HAP-1 (cell line): ENCODE results near the gene MAN1A1.

ENCODE experiments used
- DNase-seq, 2 experiments: peaks; one replicate each; pipeline ENCODE4 v3.0.0-alpha.2; 2016 to 2020; ENCODE audit warnings: low spot score in 2 of 2
- H3K27me3 ChIP-seq: fragments of 250-450 bp; sonication (Bioruptor Pico); 2 replicates; pipeline ENCODE4 v1.5.1; 2020; ENCODE audit warnings: low read depth, mild to moderate bottlenecking, moderate library complexity
- H3K36me3 ChIP-seq: fragments of 250-450 bp; sonication (Bioruptor Pico); replicated peaks from 2 replicates; pipeline ENCODE4 v1.5.1; 2020; ENCODE audit warnings: mild to moderate bottlenecking
- H3K4me1 ChIP-seq: fragments of 250-450 bp; sonication (Bioruptor Pico); 2 replicates; pipeline ENCODE4 v1.5.1; 2020; ENCODE audit warnings: mild to moderate bottlenecking
- H3K4me3 ChIP-seq: fragments of 250-450 bp; sonication (Bioruptor Pico); 2 replicates; pipeline ENCODE4 v1.5.1; 2020; ENCODE audit warnings: mild to moderate bottlenecking, moderate library complexity
- H3K9me3 ChIP-seq: fragments of 250-450 bp; sonication (Bioruptor Pico); 2 replicates; pipeline ENCODE4 v1.5.1; 2020; ENCODE audit warnings: mild to moderate bottlenecking, moderate library complexity
- in situ Hi-C: fragments of 300-500 bp; cut with MboI; formaldehyde crosslinking; loops from 3 replicates; pipeline ENCODE4 v1.14.3; 2020; ENCODE audit warnings: low sequenced_read_pairs, inconsistent platforms, mixed read lengths

The MAN1A1 gene

DNA sequence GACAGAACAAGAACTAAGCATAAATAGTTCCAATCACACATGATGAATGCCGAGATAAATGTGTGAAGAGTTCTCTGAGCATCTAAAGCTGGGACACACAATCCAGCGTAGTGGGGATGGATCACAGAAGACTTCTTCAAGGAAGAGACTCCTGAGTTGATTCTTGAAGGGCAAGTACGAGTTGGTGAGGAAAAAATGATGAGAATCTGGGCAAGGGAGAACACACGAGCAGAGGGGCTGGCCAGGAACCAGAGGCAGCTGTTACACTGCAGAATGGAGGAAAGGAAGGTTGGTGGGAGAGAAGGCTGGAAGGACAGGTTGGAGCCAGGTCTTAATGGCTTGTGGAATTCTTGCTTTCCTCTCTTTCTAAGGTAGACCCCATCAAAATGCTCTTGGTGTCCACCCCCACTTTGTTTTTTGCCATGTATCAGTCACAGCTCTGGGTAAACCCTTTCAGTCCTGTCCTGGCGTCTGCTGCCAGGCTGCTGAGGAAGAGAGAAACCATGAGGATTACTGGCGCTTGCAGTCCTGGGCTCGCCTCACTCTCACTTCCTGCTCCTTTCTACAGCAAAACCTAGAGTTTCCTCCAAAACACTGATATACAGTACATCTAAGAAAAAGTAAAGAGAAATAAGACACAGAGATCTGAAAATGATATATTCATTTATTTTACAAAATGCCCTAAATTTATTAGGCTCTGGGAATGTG, 143.5 kb downstream of the MAN1A1 start:
- Histone ChIP-seq H3K4me1 (no peaks in the 10 kb centered on the region), H3K4me3 (no peak overlapping the region), H3K9me3 (no peaks in the 10 kb centered on the region), H3K36me3 (no peaks in the 10 kb centered on the region), H3K27me3 (no peaks in the 10 kb centered on the region)
- DNase-seq = no peak
- in situ Hi-C loops = no loop called here

GRCh38 chr6:119204719-119205118, 144.8 kb downstream of the MAN1A1 start:
- Histone ChIP-seq H3K36me3 (no peaks in the 10 kb centered on the region), H3K4me3 (no peak overlapping the region), H3K9me3 (no peaks in the 10 kb centered on the region), H3K27me3 (no peaks in the 10 kb centered on the region), H3K4me1 (no peaks in the 10 kb centered on the region)
- DNase-seq = no peak
- in situ Hi-C loops = no loop called here

DNA sequence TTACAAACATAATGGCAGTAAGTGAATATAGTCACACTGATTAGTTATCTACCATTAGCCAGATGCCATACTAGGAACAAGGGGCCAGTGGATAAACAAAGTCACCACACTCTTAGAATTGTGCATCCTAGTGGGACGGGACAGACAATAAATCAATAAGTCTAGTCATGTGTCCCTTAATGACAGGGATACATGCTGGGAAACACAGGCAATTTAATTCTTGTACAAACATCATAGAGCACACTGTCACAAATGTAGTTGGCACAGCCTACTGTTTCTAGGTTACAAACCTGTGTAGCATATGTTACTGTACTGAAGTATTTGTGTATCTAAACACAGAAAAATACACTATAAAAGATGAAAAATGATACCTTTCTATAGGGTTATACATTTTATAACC, 148.1 kb downstream of the MAN1A1 start:
- no peaks in the 10 kb centered on the region for H3K4me1 ChIP-seq
- in situ Hi-C loops = no loop called here
- no peak for DNase-seq
- H3K9me3 ChIP-seq = no peaks in the 10 kb centered on the region
- H3K4me3 ChIP-seq = no peak overlapping the region
- no peaks in the 10 kb centered on the region for H3K27me3 ChIP-seq
- no peaks in the 10 kb centered on the region for H3K36me3 ChIP-seq

GRCh38 chr6:119200512-119201175, 148.9 kb downstream of the MAN1A1 start:
- DNase-seq = no peak
- H3K36me3 ChIP-seq = no peaks in the 10 kb centered on the region
- H3K4me1 ChIP-seq = no peaks in the 10 kb centered on the region
- H3K4me3 ChIP-seq = no peak overlapping the region
- no peaks in the 10 kb centered on the region for H3K9me3 ChIP-seq
- in situ Hi-C loops = no loop called here
- no peaks in the 10 kb centered on the region for H3K27me3 ChIP-seq

DNA sequence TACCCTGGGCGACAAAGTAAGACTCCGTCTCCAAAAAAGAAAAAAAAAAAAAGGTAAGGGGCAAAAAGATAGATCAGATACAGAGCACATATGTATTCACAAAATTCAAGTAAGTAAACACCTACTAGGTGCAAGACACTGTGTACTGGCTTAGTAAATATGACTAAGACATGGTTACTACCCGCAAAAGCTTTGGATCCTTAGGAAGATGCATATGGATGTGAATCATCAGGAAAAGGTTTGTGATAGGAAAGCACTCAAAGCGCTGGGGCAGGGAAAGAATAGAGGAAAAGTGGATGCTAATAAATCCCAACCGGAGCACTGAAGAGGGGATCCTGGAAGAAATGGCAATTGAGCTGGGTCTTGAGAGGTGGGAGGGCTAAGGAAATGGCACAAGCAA, 152.3 kb downstream of the MAN1A1 start:
- Histone ChIP-seq H3K4me1 (no peaks in the 10 kb centered on the region), H3K9me3 (no peaks in the 10 kb centered on the region), H3K36me3 (0 out of 2 replicates have a peak, but pooled peaks cover under 1% of the 10 kb centered on the region), H3K4me3 (no peak overlapping the region), H3K27me3 (no peaks in the 10 kb centered on the region)
- no peak for DNase-seq
- in situ Hi-C loops = no loop called here

- in situ Hi-C loops = no loop called here
- Histone ChIP-seq H3K4me3 (no peak overlapping the region), H3K4me1 (no peaks in the 10 kb centered on the region), H3K36me3 (0 out of 2 replicates have a peak, but pooled peaks cover 2% of the 10 kb centered on the region), H3K9me3 (no peaks in the 10 kb centered on the region), H3K27me3 (no peaks in the 10 kb centered on the region)
- no peak for DNase-seq
These were observed 152.8 kb downstream of the MAN1A1 start for GRCh38 chr6:119196715-119197114.

DNA sequence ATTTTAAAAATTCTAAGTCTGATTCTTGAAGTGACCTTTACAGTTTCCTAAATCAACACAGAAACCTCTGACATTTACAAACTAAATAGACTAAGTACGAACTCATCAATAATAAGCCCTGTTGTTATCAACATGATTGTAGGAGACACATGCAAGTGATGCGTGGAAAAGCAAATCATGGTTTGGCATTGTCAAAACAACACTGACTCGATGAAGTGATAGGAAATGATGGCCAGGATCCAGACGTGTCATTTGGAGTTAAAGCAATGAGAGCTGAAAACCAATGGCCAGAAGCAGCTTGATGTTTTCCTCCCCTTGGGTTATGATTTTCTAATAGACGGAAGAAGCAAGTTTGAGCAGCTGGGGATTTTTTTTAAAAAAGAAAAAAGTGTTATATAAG, 153.7 kb downstream of the MAN1A1 start:
- Histone ChIP-seq H3K4me1 (no peaks in the 10 kb centered on the region), H3K36me3 (0 out of 2 replicates have a peak, but pooled peaks cover 2% of the 10 kb centered on the region), H3K4me3 (no peak overlapping the region), H3K27me3 (no peaks in the 10 kb centered on the region), H3K9me3 (no peaks in the 10 kb centered on the region)
- in situ Hi-C loops = no loop called here
- no peak for DNase-seq

- Histone ChIP-seq H3K36me3 (0 out of 2 replicates have a peak, but pooled peaks cover 2% of the 10 kb centered on the region), H3K4me3 (no peak overlapping the region), H3K9me3 (no peaks in the 10 kb centered on the region), H3K27me3 (no peaks in the 10 kb centered on the region), H3K4me1 (no peaks in the 10 kb centered on the region)
- DNase-seq = no peak
- in situ Hi-C loops = no loop called here
These were observed 154.4 kb downstream of the MAN1A1 start for GRCh38 chr6:119195204-119195603.

GRCh38 chr6:119193707-119194106, 155.9 kb downstream of the MAN1A1 start:
- in situ Hi-C loops = no loop called here
- Histone ChIP-seq H3K36me3 (0 out of 2 replicates have a peak, but pooled peaks cover 2% of the 10 kb centered on the region), H3K9me3 (no peaks in the 10 kb centered on the region), H3K27me3 (no peaks in the 10 kb centered on the region), H3K4me3 (no peak overlapping the region), H3K4me1 (no peaks in the 10 kb centered on the region)
- no peak for DNase-seq

- Histone ChIP-seq H3K9me3 (no peaks in the 10 kb centered on the region), H3K36me3 (0 out of 2 replicates have a peak, but pooled peaks cover 2% of the 10 kb centered on the region), H3K4me3 (no peak overlapping the region), H3K4me1 (no peaks in the 10 kb centered on the region), H3K27me3 (no peaks in the 10 kb centered on the region)
- in situ Hi-C loops = no loop called here
- DNase-seq = no peak
These were observed 157.4 kb downstream of the MAN1A1 start for GRCh38 chr6:119192200-119192599.

GRCh38 chr6:119190176-119190575, 159.4 kb downstream of the MAN1A1 start:
- H3K4me1 ChIP-seq = no peaks in the 10 kb centered on the region
- in situ Hi-C loops = no loop called here
- H3K27me3 ChIP-seq = no peaks in the 10 kb centered on the region
- no peak for DNase-seq
- H3K4me3 ChIP-seq = no peak overlapping the region
- 0 out of 2 replicates have a peak, but pooled peaks cover 2% of the 10 kb centered on the region for H3K36me3 ChIP-seq
- H3K9me3 ChIP-seq = no peaks in the 10 kb centered on the region

DNA sequence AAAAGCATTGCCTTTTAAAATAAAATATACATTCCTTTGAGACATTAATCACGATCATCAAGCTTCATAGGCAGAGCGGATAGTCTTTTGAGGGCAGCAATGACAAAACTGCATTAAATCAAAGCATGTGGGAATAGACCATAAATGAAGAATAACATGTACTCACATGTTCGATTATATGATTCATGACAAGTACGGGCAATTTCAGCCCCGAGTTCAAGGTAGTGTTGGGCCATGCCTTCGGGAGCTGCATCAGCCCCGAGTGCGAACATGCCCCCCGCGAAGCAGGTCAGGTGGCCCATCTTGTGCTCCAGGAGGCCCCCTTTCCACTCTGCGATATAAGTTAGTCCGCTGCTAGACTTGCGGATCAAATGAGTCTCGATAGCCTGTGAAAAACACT, 160.1 kb downstream of the MAN1A1 start:
- Histone ChIP-seq H3K9me3 (no peaks in the 10 kb centered on the region), H3K27me3 (no peaks in the 10 kb centered on the region), H3K4me1 (no peaks in the 10 kb centered on the region), H3K4me3 (no peak overlapping the region), H3K36me3 (0 out of 2 replicates have a peak, but pooled peaks cover 2% of the 10 kb centered on the region)
- DNase-seq = no peak
- in situ Hi-C loops = no loop called here

- in situ Hi-C loops = no loop called here
- Histone ChIP-seq H3K4me1 (no peaks in the 10 kb centered on the region), H3K4me3 (no peak overlapping the region), H3K9me3 (no peaks in the 10 kb centered on the region), H3K36me3 (0 out of 2 replicates have a peak, but pooled peaks cover 2% of the 10 kb centered on the region), H3K27me3 (no peaks in the 10 kb centered on the region)
- no peak for DNase-seq
These were observed 162.0 kb downstream of the MAN1A1 start for GRCh38 chr6:119187596-119187995.

DNA sequence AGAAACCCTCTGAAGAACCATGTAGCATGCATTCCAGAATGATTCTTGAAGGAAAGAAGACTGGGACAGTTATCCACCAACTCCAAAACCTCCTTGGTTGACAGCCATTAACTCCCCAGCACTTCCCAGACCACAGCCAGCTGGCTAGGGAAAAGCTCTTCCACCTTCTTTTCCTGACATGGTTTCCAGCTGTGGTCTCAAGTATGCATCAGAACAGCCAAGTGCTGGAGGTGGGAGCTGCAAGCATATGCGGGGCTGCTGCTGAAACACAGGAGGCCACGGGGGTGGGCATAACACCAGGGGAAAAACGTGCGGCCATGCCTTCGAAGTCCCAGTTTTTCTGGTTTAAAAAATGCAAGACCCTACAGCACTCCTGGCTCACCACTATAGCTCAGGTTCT, 163.1 kb downstream of the MAN1A1 start:
- no peaks in the 10 kb centered on the region for H3K36me3 ChIP-seq
- DNase-seq = no peak
- H3K4me1 ChIP-seq = no peaks in the 10 kb centered on the region
- H3K4me3 ChIP-seq = no peak overlapping the region
- no peaks in the 10 kb centered on the region for H3K27me3 ChIP-seq
- H3K9me3 ChIP-seq = no peaks in the 10 kb centered on the region
- in situ Hi-C loops = no loop called here
